Neural cell (in vitro differentiated cells): Measurements from ENCODE around the gene UQCRHL.

Source experiments
- EZH2 ChIP-seq: fragments of 200-600, 300-800 bp; shearing (Covaris generic), sonication (generic); IDR thresholded peaks from 2 replicates; pipeline ENCODE4 v1.6.1; 2014; ENCODE audit warnings: antibody characterized with exemption, low read length, borderline replicate concordance, mild to moderate bottlenecking; ENCODE audit not compliant: insufficient read depth, poor library complexity, severe bottlenecking
- POLR2AphosphoS5 ChIP-seq: IDR thresholded peaks from 2 replicates; pipeline ENCODE4 v1.6.1; 2012
- TF ChIP-seq, protein P1 (sequence below): IDR thresholded peaks from 2 replicates; pipeline ENCODE4 v1.6.1; 2012; ENCODE audit warnings: borderline replicate concordance
- TF ChIP-seq, protein P2 (sequence below): fragments of 450-650 bp; IDR thresholded peaks from 2 replicates; pipeline ENCODE4 v1.5.1; 2014; ENCODE audit warnings: antibody characterized with exemption, mild to moderate bottlenecking, moderate library complexity; ENCODE audit not compliant: poor library complexity, severe bottlenecking

DNA sequence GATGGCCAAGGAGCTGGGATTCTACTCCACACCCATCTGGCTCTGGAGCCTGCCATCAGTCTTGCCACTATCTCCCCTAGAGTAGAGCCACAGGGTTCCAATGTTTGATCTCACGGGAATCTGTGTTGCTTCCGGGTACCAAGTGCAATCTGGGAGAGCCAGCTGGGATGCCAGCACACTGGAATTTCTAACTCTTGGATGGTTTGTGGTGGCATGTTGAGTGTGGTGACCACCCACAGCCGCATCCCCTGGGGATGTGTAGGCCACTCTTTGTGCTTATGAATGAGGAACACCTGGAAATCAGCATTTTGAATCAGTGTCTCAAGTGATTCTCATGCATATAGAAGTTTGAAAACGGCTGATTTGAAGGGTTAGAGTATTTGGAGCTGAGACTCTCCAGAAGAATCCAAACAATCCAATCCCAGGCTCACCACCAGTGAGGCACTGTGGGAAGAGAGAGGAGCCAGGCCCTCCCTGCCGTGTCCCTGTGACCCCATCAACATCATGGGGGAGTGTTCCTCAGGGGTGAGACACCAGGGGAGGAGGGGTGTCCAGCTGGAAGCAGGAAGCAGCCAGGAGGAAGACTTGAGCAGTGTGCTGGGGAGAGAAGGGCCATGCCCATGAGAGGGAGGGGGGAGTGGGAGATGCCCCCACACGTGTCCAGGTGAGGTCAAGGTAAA lies 35.5 kb downstream of the UQCRHL start:
- TF ChIP-seq POLR2AphosphoS5 (no peak), EZH2 (no peak)
- TF ChIP-seq, protein P1, sequence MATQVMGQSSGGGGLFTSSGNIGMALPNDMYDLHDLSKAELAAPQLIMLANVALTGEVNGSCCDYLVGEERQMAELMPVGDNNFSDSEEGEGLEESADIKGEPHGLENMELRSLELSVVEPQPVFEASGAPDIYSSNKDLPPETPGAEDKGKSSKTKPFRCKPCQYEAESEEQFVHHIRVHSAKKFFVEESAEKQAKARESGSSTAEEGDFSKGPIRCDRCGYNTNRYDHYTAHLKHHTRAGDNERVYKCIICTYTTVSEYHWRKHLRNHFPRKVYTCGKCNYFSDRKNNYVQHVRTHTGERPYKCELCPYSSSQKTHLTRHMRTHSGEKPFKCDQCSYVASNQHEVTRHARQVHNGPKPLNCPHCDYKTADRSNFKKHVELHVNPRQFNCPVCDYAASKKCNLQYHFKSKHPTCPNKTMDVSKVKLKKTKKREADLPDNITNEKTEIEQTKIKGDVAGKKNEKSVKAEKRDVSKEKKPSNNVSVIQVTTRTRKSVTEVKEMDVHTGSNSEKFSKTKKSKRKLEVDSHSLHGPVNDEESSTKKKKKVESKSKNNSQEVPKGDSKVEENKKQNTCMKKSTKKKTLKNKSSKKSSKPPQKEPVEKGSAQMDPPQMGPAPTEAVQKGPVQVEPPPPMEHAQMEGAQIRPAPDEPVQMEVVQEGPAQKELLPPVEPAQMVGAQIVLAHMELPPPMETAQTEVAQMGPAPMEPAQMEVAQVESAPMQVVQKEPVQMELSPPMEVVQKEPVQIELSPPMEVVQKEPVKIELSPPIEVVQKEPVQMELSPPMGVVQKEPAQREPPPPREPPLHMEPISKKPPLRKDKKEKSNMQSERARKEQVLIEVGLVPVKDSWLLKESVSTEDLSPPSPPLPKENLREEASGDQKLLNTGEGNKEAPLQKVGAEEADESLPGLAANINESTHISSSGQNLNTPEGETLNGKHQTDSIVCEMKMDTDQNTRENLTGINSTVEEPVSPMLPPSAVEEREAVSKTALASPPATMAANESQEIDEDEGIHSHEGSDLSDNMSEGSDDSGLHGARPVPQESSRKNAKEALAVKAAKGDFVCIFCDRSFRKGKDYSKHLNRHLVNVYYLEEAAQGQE = no peak
- TF ChIP-seq, protein P2, sequence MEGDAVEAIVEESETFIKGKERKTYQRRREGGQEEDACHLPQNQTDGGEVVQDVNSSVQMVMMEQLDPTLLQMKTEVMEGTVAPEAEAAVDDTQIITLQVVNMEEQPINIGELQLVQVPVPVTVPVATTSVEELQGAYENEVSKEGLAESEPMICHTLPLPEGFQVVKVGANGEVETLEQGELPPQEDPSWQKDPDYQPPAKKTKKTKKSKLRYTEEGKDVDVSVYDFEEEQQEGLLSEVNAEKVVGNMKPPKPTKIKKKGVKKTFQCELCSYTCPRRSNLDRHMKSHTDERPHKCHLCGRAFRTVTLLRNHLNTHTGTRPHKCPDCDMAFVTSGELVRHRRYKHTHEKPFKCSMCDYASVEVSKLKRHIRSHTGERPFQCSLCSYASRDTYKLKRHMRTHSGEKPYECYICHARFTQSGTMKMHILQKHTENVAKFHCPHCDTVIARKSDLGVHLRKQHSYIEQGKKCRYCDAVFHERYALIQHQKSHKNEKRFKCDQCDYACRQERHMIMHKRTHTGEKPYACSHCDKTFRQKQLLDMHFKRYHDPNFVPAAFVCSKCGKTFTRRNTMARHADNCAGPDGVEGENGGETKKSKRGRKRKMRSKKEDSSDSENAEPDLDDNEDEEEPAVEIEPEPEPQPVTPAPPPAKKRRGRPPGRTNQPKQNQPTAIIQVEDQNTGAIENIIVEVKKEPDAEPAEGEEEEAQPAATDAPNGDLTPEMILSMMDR = no peak
